Stimulated activated CD8-positive, alpha-beta memory T cell treated with anti-CD3 and anti-CD28 coated beads, Interleukin-4, amount 100 ng/mL, for 4 hours (primary cell): Measurements from ENCODE around the gene RAD51B.
"Not testable (repeated sequence)": the region's sequence is repeated elsewhere in the genome, so short reads cannot be mapped to it uniquely, and the experiment has no call there.

Source experiments
- DNase-seq, 2 donors: peaks; one replicate each; pipeline ENCODE4 v3.0.0-alpha.2; 2020; ENCODE audit warnings: low read depth in 2 of 2, low spot score in 1 of 2

The RAD51B gene

GRCh38 chr14:68074765-68075381 lies 255.3 kb downstream of the RAD51B start:
- no peak for DNase-seq

GRCh38 chr14:68075382-68076029 lies 255.9 kb downstream of the RAD51B start:
- no peak for DNase-seq

- DNase-seq, result no peak
Observed at GRCh38 chr14:68076451-68076850, 256.9 kb downstream of the RAD51B start.

GRCh38 chr14:68079941-68080697 lies 260.5 kb downstream of the RAD51B start:
- DNase-seq, result no peak

- DNase-seq, result no peak
Observed at GRCh38 chr14:68081489-68081888, 261.9 kb downstream of the RAD51B start.

GRCh38 chr14:68082698-68083291 lies 263.2 kb downstream of the RAD51B start:
- DNase-seq, result no peak

- no peak for DNase-seq
Observed at GRCh38 chr14:68084256-68084655, 264.7 kb downstream of the RAD51B start.

- no peak for DNase-seq
Observed at GRCh38 chr14:68085742-68086141, 266.2 kb downstream of the RAD51B start.

GRCh38 chr14:68088451-68088854 lies 268.9 kb downstream of the RAD51B start:
- no peak for DNase-seq

- DNase-seq, result no peak
Observed at GRCh38 chr14:68089146-68089731, 269.7 kb downstream of the RAD51B start.

GRCh38 chr14:68094158-68094557 lies 274.6 kb downstream of the RAD51B start:
- DNase-seq, result no peak

GRCh38 chr14:68094752-68095151 lies 275.2 kb downstream of the RAD51B start:
- no peak for DNase-seq

GRCh38 chr14:68097727-68098126 lies 278.1 kb downstream of the RAD51B start:
- no peak for DNase-seq

- no peak for DNase-seq
Observed at GRCh38 chr14:68098834-68099233, 279.3 kb downstream of the RAD51B start.

- no peak for DNase-seq
Observed at GRCh38 chr14:68099495-68100045, 280.0 kb downstream of the RAD51B start.

- not testable (repeated sequence) for DNase-seq
Observed at GRCh38 chr14:68101715-68102301, 282.2 kb downstream of the RAD51B start.

GRCh38 chr14:68103853-68104252 lies 284.3 kb downstream of the RAD51B start:
- DNase-seq, result no peak

- DNase-seq, result no peak
Observed at GRCh38 chr14:68104518-68104917, 284.9 kb downstream of the RAD51B start.

GRCh38 chr14:68105816-68106215 lies 286.2 kb downstream of the RAD51B start:
- no peak for DNase-seq

GRCh38 chr14:68106456-68106855 lies 286.9 kb downstream of the RAD51B start:
- DNase-seq, result no peak

GRCh38 chr14:68106905-68107304 lies 287.3 kb downstream of the RAD51B start:
- no peak for DNase-seq
